GM19468 (cell line): Measurements from ENCODE around the gene PCED1B.
"Not testable (repeated sequence)": the region's sequence is repeated elsewhere in the genome, so short reads cannot be mapped to it uniquely, and the experiment has no call there.

Source experiments
- ATAC-seq: cut with Tn5 transposase; IDR thresholded peaks from one replicate; pipeline ENCODE4 v1.9.1; 2021; ENCODE audit warnings: mild to moderate bottlenecking, moderate library complexity, moderate number of reproducible peaks; ENCODE audit not compliant: unreplicated experiment; ENCODE audit errors: extremely low read depth

The PCED1B gene

GRCh38 chr12:47201190-47201589, 121.8 kb downstream of the PCED1B start:
- ATAC-seq, result not testable (repeated sequence)

DNA sequence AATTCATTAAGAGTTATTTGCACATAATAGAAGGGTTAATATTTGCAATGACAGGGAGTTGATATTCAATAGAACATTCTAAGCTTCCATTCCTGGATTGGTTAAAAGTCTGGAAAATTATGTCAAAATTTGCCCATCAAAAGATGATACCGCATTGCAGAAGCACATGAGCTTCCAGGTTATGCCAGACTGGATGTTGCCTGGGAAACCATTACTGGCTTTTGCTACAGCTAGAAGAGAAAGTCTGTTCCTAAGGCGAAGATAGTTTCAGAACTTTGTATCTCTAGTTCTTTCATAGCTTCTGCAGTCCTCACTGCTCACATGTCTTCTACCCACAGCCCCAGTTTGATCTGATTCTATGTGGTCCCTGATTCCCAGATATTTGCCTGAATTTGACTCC, 122.8 kb downstream of the PCED1B start:
- ATAC-seq, result no peak

DNA sequence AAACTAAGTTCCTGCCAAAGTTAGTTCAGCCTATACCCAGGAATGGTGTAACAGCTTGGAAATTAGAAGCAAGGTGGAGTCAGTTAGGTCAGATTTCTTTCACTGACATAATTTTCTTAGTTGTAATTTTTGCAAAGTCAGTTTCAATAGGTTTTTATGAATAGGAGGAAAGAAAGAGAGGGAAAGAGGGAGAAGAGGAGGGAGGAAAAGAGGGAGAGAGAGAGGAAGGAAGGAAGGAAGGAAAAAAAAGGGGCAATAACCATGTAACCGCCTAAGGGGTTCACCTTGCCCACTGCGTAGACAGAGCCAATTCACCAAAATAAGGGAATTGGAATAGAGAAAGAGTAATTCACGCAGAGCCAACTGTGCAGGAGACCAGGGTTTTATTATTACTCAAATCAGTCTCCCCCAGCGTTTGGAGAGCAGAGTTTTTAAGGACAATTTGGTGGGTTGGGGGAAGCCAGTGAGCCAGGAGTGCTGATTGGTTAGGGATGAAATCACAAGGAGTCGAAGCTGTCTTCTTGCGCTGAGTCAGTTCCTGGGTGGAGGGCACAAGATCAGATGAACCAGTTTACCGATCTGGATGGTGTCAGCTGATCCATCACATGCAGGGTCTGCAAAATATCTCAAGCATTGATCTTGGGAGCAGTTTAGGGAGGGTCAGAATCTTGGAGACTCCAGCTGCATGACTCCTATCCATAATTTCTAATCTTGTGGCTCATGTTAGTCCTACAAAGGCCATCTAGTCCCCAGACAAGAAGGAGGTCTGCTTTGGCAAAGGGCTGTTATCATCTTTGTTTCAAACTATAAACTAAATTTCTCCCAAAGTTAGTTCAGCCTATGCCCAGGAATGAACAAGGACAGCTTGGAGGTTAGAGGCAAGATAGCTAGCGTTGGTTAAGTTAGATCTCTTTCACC, 126.4 kb downstream of the PCED1B start:
- no peak for ATAC-seq

- ATAC-seq, result no peak
Measured at GRCh38 chr12:47206450-47207339, 127.3 kb downstream of the PCED1B start.

GRCh38 chr12:47207340-47207717, 127.9 kb downstream of the PCED1B start:
- peak; percentile 66 for ATAC-seq

GRCh38 chr12:47207829-47208248, 128.4 kb downstream of the PCED1B start:
- ATAC-seq, result peak; percentile 80

- no peak for ATAC-seq
Measured at GRCh38 chr12:47209014-47209413, 129.6 kb downstream of the PCED1B start.

DNA sequence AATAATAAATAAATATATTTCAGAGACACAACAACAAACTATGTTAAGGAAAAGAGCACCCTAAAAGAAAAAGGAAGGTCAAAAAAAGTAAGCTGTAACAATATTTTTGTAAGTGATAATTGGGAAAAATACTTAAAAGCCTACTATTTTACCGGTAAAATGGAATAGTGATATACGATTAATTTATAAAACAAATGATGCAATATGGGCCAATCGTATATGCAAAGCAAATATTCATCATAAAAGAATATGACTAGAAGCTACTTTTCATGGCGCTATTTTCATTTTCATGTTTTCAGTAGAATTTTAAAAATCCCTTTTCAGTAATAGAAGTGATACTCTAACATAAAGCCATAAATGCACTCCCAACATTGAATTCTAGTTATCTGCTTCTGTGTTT, 131.4 kb downstream of the PCED1B start:
- ATAC-seq, result no peak

GRCh38 chr12:47212701-47213039, 133.2 kb downstream of the PCED1B start:
- no peak for ATAC-seq

- ATAC-seq, result no peak
Measured at GRCh38 chr12:47213396-47213795, 134.0 kb downstream of the PCED1B start.

DNA sequence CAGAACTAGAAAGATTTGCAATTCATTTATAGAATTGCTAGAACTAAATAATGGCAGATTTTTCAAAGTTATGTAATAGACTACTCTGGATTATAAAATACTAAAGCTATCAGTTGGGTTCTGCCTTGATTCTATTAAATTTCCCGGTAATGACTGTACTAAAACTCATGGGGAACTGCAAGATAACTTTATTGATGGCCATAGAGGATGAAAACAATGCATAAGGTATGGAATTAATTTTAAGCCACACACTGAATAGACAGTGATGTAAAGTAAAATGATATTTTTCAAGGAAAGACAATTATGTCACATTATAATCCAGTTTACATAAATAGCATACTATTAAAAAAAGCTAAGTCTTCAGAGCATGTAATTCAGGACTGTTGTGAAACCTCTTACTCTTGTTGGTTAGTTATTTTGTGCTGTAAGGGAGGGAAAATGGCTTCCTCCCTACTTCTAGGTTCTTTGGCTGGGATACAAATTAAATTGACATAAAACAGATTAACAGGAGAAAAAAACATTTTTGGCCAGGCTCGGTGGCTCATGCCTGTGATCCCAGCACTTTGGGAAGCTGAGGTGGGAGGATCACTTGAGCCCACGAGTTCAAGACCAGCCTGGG, 134.7 kb downstream of the PCED1B start:
- no peak for ATAC-seq

DNA sequence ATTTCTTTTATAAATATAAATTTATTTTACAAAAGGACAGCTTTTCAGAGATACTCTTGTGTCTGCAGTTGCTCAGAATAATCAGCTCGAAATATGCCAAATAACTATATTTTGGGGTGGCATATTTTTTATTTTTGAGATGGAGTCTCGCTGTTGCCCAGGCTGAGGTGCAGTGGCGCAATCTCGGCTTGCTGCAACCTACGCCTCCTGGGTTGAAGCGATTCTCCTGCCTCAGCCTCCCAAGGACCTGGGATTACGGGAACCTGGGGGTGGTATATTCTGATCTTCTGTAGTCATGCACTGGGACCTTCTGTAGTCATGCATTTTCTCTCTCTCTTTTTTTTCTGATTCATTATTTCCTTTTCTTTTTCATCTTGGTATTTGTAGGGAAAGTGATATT, 135.3 kb downstream of the PCED1B start:
- no peak for ATAC-seq

DNA sequence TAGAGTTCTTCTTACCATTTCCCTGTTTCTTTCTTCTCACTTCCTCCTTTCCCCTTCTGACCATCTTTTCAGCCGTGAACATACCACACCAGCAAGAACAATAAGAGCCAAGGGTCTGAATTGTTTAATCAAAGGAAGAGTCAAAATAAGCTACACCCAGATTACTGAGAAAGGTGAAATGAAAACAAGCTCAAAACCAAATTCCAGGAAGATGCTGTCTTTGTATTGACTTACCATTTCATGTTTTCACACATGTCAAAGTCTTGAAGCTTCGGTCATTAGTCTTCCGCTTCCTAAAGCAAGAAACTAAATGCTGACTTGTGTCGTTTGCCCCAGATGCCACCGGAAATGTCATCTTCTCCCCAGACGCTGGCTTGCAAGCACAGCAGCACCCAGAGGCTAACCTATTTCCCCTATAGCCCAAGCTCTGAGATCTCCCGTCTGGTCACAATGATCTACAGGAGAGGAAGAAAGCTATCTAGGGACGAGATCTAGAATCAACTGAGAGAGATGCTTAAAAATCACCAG, 136.8 kb downstream of the PCED1B start:
- ATAC-seq, result peak; percentile 48

GRCh38 chr12:47217595-47217869, 138.1 kb downstream of the PCED1B start:
- not testable (repeated sequence) for ATAC-seq

DNA sequence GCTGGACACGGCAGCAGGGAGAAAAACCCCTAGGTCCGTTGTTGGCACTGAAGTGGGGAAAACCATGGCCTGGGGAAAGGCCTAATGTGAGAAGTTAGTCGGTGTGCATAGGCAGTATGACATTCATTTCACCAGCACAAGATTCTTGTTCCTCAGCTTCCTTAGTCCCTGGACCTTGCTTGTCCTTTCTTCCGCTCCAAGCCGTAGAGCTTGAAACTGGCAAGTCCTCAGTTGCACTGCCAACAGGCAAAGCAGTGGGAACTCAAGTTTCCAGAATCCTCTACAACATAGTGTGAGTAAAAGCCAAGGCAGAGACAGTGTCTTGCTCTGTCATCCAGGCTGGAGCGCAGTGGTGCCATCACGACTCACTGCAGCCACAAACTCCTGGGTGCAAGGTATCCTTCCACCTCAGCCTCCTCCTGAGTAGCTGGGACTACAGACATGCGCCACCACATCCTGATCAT, 138.8 kb downstream of the PCED1B start:
- ATAC-seq, result no peak

GRCh38 chr12:47219243-47219642, 139.8 kb downstream of the PCED1B start:
- no peak for ATAC-seq

DNA sequence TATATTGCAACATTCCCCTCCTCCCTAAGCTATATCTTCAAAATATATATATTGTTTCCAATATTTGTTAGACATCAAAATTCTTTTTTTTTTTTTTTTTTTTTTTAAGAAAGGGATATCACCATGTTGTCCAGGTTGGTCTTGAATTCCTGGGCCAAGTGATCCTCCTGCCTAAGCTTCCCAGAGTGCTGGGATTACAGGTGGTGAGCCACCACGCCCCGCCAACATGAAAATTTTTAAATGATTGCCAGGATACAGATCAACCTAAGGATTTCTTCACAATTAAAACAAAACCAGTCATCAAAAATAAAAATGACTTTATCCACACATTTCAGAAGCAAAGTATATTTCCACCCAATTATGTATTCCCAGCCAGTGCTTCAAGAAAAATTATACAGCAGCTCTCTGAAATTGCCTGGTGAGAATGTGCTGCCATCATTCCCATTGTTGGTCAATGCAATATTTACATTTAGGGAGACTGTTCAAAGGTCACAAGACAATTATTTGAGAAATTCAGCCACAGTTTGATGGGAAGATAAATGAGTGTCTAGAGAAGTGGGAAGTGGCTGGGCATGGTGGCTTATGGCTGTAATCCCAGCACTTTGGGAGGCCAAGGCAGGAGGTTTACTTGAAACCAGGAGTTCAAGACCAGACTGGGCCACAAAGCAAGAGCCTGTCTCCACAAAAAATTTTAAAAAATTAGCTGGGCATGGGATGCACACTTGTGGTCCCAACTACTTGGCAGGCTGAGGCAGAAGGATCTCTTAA, 142.0 kb downstream of the PCED1B start:
- no peak for ATAC-seq

DNA sequence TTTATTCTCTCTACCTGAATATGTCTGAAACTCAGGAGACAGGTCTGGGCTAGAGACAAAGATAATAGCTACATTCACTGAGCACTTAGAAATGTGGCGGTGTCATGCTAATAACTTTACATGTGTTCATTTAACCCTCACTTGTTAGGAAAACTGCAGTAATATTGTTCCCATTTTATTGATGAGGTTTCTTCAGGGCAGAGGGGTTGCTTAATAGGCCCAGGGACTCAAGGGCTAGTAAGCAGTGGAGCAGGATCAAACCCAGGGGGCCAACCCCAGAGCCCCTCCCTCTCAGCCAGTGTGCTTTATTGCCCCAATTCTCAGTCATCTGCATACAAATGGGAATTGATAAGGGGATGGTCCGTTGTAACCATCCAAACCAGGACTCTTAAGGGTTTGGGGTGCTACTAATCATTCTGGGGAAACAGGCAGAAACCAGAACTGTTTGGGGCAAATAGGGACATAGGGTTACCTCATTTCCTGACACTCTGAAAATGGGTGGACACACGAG, 143.2 kb downstream of the PCED1B start:
- no peak for ATAC-seq

GRCh38 chr12:47223031-47223847, 143.8 kb downstream of the PCED1B start:
- ATAC-seq, result no peak
